Stimulated activated memory B cell treated with anti-CD40 and anti-IgM and Interleukin-4, amounts not matched to agents 10 μg/mL and 1 μg/mL and 100 μg/mL, for 72 hours (primary cell): ENCODE data around the gene DDB1.

ENCODE experiments used
- ATAC-seq: fragments of 150-1000 bp; cut with Tn5 transposase; 2 replicates; pipeline ENCODE4 v1.10.0; 2021
- H3K27ac Mint-ChIP-seq: one replicate; pipeline ENCODE4 v1.8.0; 2022; ENCODE audit warnings: mild to moderate bottlenecking, mixed read lengths
- H3K27me3 Mint-ChIP-seq: one replicate; pipeline ENCODE4 v1.8.0; 2022; ENCODE audit warnings: mixed read lengths
- H3K36me3 Mint-ChIP-seq: one replicate; pipeline ENCODE4 v1.8.0; 2022; ENCODE audit warnings: mixed read lengths
- H3K4me1 Mint-ChIP-seq: one replicate; pipeline ENCODE4 v1.8.0; 2022; ENCODE audit warnings: mixed read lengths
- H3K4me3 Mint-ChIP-seq: one replicate; pipeline ENCODE4 v1.8.0; 2022; ENCODE audit warnings: mild to moderate bottlenecking, moderate library complexity, mixed read lengths
- H3K9me3 Mint-ChIP-seq: one replicate; pipeline ENCODE4 v1.8.0; 2022; ENCODE audit warnings: mixed read lengths

Gene DDB1

GRCh38 chr11:61333550-61334433 lies 887 bp upstream of the DDB1 start:
- Mint-ChIP-seq H3K27me3 (no peaks in the 10 kb centered on the region), H3K27ac (peak overlapping the region; percentile 95), H3K36me3 (peaks cover 32% of the 10 kb centered on the region), H3K4me1 (peaks cover 77% of the 10 kb centered on the region), H3K4me3 (peak overlapping the region; percentile 94), H3K9me3 (no peaks in the 10 kb centered on the region)
- ATAC-seq = peak; percentile 9

- Mint-ChIP-seq H3K4me3 (peak overlapping the region; percentile 94), H3K27me3 (no peaks in the 10 kb centered on the region), H3K9me3 (no peaks in the 10 kb centered on the region), H3K4me1 (peaks cover 70% of the 10 kb centered on the region), H3K27ac (peak overlapping the region; percentile 95), H3K36me3 (peaks cover 29% of the 10 kb centered on the region)
- ATAC-seq = no peak
Measured at GRCh38 chr11:61332281-61332796, 566 bp downstream of the DDB1 start.

DNA sequence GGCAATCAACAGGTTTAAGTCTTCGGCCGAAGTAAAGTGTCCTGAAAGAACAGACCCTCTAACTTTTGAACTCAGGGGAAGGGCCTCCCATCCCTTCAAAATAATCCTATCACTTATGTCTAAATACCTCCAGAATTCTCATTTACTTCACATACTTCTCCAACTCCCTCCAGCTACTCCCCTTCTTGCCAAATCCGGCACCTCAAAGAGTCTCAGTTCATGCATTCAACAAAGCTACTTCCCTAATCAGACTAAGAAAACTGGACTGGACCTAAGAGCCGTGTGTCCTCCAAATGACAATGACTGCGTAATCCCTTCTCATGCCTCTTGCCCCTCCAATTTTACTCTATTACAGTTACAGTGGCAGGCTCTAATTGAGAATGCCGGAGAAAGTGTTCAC lies 1.3 kb downstream of the DDB1 start:
- peaks cover 30% of the 10 kb centered on the region for H3K36me3 Mint-ChIP-seq
- peak overlapping the region; percentile 95 for H3K27ac Mint-ChIP-seq
- H3K4me3 Mint-ChIP-seq = peak overlapping the region; percentile 94
- peaks cover 63% of the 10 kb centered on the region for H3K4me1 Mint-ChIP-seq
- no peak for ATAC-seq
- H3K9me3 Mint-ChIP-seq = no peaks in the 10 kb centered on the region
- no peaks in the 10 kb centered on the region for H3K27me3 Mint-ChIP-seq

- no peak overlapping the region for H3K4me3 Mint-ChIP-seq
- peaks cover 47% of the 10 kb centered on the region for H3K36me3 Mint-ChIP-seq
- peaks cover 61% of the 10 kb centered on the region for H3K4me1 Mint-ChIP-seq
- no peak overlapping the region for H3K27ac Mint-ChIP-seq
- H3K27me3 Mint-ChIP-seq = no peaks in the 10 kb centered on the region
- no peak for ATAC-seq
- H3K9me3 Mint-ChIP-seq = no peaks in the 10 kb centered on the region
Measured at GRCh38 chr11:61329871-61330270, 3.0 kb downstream of the DDB1 start.

DNA sequence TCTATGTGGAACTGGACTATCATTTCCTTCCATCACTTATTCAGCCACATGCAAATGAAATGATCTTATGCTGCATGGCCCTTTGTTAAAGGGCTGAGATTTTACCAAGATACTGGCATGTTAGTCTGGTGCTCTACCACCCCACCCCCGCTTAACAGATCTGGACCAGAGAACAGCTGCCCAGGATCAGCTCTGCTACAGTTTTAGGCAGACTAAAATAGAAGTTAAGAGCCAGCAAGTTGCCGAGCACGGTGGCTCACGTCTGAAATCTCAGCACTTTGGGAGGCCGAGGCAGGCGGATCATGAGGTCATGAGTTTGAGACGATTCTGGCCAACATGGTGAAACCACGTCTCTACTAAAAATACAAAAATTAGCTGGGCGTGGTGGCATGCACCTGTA lies 4.6 kb downstream of the DDB1 start:
- peaks cover 52% of the 10 kb centered on the region for H3K4me1 Mint-ChIP-seq
- H3K9me3 Mint-ChIP-seq = no peaks in the 10 kb centered on the region
- no peak overlapping the region for H3K27ac Mint-ChIP-seq
- H3K4me3 Mint-ChIP-seq = no peak overlapping the region
- H3K27me3 Mint-ChIP-seq = no peaks in the 10 kb centered on the region
- H3K36me3 Mint-ChIP-seq = peaks cover 56% of the 10 kb centered on the region
- ATAC-seq = no peak

- H3K4me3 Mint-ChIP-seq = no peak overlapping the region
- ATAC-seq = no peak
- peaks cover 61% of the 10 kb centered on the region for H3K36me3 Mint-ChIP-seq
- peaks cover 45% of the 10 kb centered on the region for H3K4me1 Mint-ChIP-seq
- no peak overlapping the region for H3K27ac Mint-ChIP-seq
- no peaks in the 10 kb centered on the region for H3K27me3 Mint-ChIP-seq
- H3K9me3 Mint-ChIP-seq = no peaks in the 10 kb centered on the region
Measured at GRCh38 chr11:61327669-61328071, 5.2 kb downstream of the DDB1 start.

DNA sequence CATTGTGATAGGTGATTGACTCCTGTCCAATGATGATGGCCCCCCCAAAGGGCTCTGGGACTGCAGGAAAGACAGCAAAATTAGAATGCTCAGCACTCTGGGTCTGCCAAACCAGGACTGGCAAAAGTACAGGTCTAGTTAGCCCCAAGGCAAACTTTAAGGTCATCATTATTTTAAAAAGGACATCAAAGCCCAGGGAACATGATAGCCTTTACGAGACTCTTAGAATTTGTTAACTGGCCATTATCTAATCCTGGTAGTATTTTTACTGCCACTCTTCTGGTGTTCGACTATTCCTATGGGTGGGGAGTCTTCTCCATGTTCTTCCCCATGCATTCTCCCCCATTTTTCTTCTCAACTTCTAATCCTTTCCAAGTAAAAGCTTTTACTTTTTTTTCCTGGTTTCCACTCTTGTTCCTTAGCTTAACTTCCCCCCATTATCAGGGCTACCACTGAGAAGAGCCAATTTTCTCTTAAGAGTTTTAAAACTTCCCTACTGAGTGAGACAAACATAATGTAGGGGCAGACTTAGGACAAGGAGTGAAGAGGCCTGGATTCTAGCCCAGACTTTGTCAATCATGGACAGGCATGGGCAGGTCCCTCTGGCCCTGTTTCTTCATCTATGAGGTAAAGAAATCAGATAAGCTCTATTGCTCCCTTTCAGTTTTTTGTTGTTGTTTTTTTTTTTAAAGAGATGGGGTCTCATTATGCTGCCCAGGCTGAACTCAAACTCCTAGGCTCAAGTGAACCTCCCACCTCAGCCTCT lies 7.1 kb downstream of the DDB1 start:
- no peak for ATAC-seq
- no peak overlapping the region for H3K27ac Mint-ChIP-seq
- no peaks in the 10 kb centered on the region for H3K9me3 Mint-ChIP-seq
- H3K36me3 Mint-ChIP-seq = peaks cover 66% of the 10 kb centered on the region
- peaks cover 26% of the 10 kb centered on the region for H3K4me1 Mint-ChIP-seq
- H3K4me3 Mint-ChIP-seq = no peak overlapping the region
- no peaks in the 10 kb centered on the region for H3K27me3 Mint-ChIP-seq

DNA sequence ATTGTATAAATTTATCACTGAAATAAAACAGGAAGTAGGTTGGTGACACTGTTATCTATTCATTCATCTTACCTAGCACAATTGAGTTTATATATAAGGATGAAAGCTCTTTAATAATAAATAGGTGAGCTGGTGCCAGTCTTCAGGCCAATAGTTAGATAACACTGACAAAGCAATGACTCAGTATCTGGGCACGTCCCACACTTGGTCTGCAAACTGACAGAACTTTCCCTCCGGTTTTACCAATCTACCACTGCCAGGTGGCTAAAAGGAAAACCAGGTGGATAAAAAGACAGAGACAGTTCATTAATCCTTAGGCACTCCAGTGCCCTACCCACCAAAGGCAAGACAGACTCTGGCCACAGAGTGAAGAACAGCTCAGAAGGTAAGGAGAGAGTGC lies 17.6 kb downstream of the DDB1 start:
- H3K27me3 Mint-ChIP-seq = no peaks in the 10 kb centered on the region
- no peaks in the 10 kb centered on the region for H3K9me3 Mint-ChIP-seq
- no peak overlapping the region for H3K27ac Mint-ChIP-seq
- H3K36me3 Mint-ChIP-seq = peaks cover 36% of the 10 kb centered on the region
- H3K4me3 Mint-ChIP-seq = no peak overlapping the region
- ATAC-seq = no peak
- H3K4me1 Mint-ChIP-seq = no peaks in the 10 kb centered on the region

- Mint-ChIP-seq H3K4me1 (no peaks in the 10 kb centered on the region), H3K27me3 (no peaks in the 10 kb centered on the region), H3K4me3 (no peak overlapping the region), H3K27ac (no peak overlapping the region), H3K36me3 (peaks cover 20% of the 10 kb centered on the region), H3K9me3 (no peaks in the 10 kb centered on the region)
- no peak for ATAC-seq
Measured at GRCh38 chr11:61310749-61311148, 22.2 kb downstream of the DDB1 start.

DNA sequence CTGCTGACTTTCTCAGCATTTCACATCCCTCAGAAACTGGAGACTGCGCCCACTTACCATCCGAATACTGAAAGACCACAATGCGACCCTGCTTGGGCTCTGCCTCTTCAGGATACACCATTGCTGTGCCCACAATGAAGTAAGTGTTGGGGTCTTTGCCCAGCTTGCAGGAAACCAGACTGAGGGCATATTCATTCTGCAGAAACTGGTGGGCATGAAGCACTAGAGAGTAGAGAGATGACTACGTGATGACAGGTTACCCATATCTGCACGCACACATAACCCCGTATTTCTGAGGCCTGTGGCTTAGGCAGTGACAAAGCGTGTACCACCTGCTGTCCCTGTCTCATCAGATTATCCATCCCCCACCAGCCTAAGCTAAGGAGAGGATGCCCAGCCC lies 23.2 kb downstream of the DDB1 start:
- no peak for ATAC-seq

GRCh38 chr11:61309141-61309540 lies 23.8 kb downstream of the DDB1 start:
- Mint-ChIP-seq H3K27me3 (no peaks in the 10 kb centered on the region), H3K27ac (no peak overlapping the region), H3K4me3 (no peak overlapping the region)

More for the DNA sequence above, 23.2 kb downstream of the DDB1 start:
- H3K4me3 Mint-ChIP-seq = no peak overlapping the region
- H3K27me3 Mint-ChIP-seq = no peaks in the 10 kb centered on the region
- no peaks in the 10 kb centered on the region for H3K9me3 Mint-ChIP-seq
- no peak overlapping the region for H3K27ac Mint-ChIP-seq
- peaks cover 14% of the 10 kb centered on the region for H3K36me3 Mint-ChIP-seq
- no peaks in the 10 kb centered on the region for H3K4me1 Mint-ChIP-seq

DNA sequence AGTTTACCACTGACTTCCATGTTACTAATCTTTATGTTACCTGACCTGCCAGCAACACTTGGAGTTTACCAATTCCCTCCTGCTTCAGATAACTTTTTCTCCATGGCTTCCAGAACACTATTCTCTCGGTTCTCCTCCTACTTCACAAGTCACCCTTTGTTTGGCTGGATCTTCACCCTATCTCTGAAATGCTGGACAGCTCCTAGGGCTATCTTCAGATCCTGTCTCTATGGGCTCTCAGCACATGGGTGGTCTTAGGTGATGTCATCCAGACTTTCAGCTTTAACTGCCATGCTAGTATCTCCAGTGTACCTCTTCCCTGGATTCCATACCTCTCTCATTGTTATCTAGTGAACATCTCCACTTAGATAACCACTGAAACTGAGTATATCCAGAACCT lies 25.6 kb downstream of the DDB1 start:
- Mint-ChIP-seq H3K36me3 (peaks cover 12% of the 10 kb centered on the region), H3K4me1 (no peaks in the 10 kb centered on the region), H3K27me3 (no peaks in the 10 kb centered on the region), H3K4me3 (no peak overlapping the region), H3K9me3 (no peaks in the 10 kb centered on the region), H3K27ac (no peak overlapping the region)
- no peak for ATAC-seq

More at GRCh38 chr11:61309141-61309540, 23.8 kb downstream of the DDB1 start:
- Mint-ChIP-seq H3K9me3 (no peaks in the 10 kb centered on the region), H3K4me1 (no peaks in the 10 kb centered on the region), H3K36me3 (peaks cover 18% of the 10 kb centered on the region)
- no peak for ATAC-seq

- Mint-ChIP-seq H3K4me1 (no peaks in the 10 kb centered on the region), H3K9me3 (no peaks in the 10 kb centered on the region)
- ATAC-seq = no peak
Measured at GRCh38 chr11:61306221-61306620, 26.7 kb downstream of the DDB1 start.

GRCh38 chr11:61305417-61305816 lies 27.5 kb downstream of the DDB1 start:
- H3K27me3 Mint-ChIP-seq = no peaks in the 10 kb centered on the region
- H3K36me3 Mint-ChIP-seq = peaks cover 32% of the 10 kb centered on the region
- ATAC-seq = no peak
- no peak overlapping the region for H3K4me3 Mint-ChIP-seq
- H3K9me3 Mint-ChIP-seq = no peaks in the 10 kb centered on the region
- H3K27ac Mint-ChIP-seq = no peak overlapping the region
- no peaks in the 10 kb centered on the region for H3K4me1 Mint-ChIP-seq

More at GRCh38 chr11:61306221-61306620, 26.7 kb downstream of the DDB1 start:
- Mint-ChIP-seq H3K36me3 (peaks cover 24% of the 10 kb centered on the region), H3K27me3 (no peaks in the 10 kb centered on the region), H3K27ac (no peak overlapping the region), H3K4me3 (no peak overlapping the region)

- Mint-ChIP-seq H3K4me3 (no peak overlapping the region), H3K4me1 (peaks cover 3% of the 10 kb centered on the region), H3K36me3 (peaks cover 47% of the 10 kb centered on the region)
Measured at GRCh38 chr11:61303725-61304124, 29.2 kb downstream of the DDB1 start.

More at GRCh38 chr11:61303725-61304124, 29.2 kb downstream of the DDB1 start:
- no peak for ATAC-seq
- Mint-ChIP-seq H3K27ac (no peak overlapping the region), H3K9me3 (no peaks in the 10 kb centered on the region), H3K27me3 (no peaks in the 10 kb centered on the region)
